GM12801 (cell line): ENCODE results near the gene MYCBP2.

Experiments
- CTCF ChIP-seq: IDR thresholded peaks from one replicate; pipeline ENCODE4 v1.5.1; 2011; ENCODE audit warnings: control low read depth; ENCODE audit not compliant: insufficient read length; ENCODE audit errors: extremely low read depth

The MYCBP2 gene

DNA sequence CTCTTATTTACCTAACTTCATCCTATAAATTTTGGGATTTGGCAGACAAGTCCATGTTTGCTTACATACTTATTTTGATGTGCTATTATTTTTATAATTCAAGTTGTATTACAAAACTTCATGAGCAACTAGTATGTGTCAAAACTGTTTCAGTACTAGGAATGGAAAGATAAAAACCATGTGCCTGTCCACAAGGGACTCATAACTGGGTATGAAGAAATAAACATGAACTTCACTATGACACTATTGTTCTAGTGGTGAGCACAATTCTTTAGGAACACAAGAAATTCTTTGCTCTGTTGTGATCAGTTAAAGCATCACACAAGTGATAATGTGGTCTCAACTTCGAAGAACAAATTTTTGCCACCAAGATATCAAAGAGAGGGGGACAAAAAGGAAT, 202.5 kb downstream of the MYCBP2 start:
- TF ChIP-seq CTCF, result no peak

DNA sequence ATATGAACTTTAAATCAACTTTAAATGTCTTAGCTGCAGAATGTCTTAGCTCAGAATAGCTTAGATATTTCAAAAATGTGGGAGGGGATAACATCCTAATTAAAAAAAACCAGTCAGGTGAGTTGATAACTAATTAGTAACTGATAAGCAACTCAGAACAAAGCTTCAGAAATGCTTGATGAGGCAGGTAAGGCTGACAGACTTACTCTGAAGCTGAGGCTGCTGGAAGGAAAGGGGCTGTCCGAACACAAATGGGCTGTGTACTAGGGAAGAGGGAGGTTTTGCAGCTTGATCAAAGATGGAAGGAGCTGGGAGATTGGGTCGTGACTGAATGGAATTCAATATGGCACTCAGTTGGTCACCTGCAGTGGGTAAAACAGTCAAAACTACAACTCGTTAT, 208.8 kb downstream of the MYCBP2 start:
- no peak for TF ChIP-seq CTCF

DNA sequence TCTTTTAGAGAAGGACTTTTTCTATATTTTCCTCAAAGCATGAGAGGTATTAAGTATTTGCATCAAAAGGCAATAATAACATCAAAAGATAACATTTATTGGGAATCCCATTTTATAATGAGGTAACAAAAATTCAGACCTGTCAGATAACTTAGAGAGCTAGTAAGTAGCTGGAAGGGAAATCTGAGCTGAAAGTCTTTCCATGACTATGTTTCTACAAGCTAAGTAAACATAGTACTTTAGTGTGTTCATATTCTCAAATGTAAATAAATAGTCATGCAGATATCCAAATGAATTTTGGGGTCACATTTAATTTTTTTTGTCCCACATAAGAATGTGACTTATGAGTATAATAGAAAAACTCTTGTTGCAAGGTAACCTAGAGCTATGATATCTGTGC, 212.6 kb downstream of the MYCBP2 start:
- no peak for TF ChIP-seq CTCF

DNA sequence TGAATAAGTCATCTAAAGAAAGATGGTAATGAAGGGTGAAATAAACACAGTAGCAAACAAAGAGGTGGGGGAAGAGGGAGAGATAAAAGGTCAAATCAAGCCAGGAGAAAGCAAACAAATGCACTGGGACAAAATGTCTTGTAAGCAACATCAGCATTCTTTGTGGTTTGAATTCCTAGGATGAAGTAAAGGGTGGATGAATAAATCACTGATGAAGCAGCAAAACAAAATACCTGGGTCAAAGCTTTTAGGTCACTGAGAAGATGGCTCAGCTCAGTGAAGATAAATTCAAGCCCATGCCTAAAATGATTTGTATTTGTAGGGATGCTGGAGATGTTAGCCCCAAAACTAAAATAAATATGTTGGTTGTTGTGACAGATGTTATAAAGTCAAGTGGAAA, 213.4 kb downstream of the MYCBP2 start:
- no peak for TF ChIP-seq CTCF

- TF ChIP-seq CTCF, result no peak
Observed at GRCh38 chr13:77105051-77105450, 221.8 kb downstream of the MYCBP2 start.

- TF ChIP-seq CTCF, result no peak
Observed at GRCh38 chr13:77099415-77099814, 227.5 kb downstream of the MYCBP2 start.

GRCh38 chr13:77095288-77095687, 231.6 kb downstream of the MYCBP2 start:
- no peak for TF ChIP-seq CTCF

DNA sequence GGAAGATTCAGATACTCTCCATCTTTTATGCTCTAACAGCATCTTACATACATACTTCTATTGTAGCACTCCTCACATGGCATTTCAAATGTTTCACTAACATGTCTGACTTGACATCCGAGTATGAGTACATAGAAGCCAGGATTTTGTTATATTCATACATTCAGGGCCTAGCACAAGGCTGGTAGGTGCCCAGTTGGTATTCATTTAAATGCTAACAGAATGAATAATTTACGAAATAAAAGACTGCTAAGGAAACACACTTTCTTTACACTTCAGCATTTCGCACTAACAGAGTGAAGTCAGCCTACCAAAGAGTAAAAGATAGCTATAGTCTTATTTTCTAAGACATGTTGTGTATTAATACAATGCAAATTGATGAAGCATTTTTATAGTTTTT, 232.1 kb downstream of the MYCBP2 start:
- TF ChIP-seq CTCF, result no peak
